ENCODE data around the gene UBE2Q1.

UBE2Q1 gene

DNA sequence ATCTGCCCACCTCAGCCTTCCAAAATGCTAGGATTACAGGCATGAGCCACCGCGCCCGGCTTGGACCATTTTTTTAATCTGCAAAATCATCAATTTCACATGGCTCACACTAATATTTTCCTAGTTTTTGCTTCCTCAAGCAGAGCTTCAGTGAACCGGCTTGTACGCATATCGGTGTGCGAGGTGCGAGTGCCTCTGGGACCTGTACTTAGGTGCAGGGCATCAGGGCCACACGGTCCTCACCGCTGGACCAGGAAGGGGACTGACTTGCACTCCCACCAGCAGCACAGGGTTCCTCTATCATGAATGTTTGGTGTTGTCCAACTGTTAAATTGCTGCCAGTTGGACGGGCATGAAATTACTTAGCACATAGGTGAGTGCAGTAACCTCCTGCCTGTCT is 40.8 kb downstream of the UBE2Q1 start:
- Histone ChIP-seq H3K4me1 (no peaks in the 10 kb centered on the region), H3K9me3 (no peaks in the 10 kb centered on the region), H3K4me3 (ENCODE audit: low read depth, low read length) (no peak overlapping the region), H3K36me3 (no peaks in the 10 kb centered on the region), H3K27me3 (no peaks in the 10 kb centered on the region; the same call in 1 of the 2 replicates)
- DNase-seq: no peak
- TF ChIP-seq, protein P1, sequence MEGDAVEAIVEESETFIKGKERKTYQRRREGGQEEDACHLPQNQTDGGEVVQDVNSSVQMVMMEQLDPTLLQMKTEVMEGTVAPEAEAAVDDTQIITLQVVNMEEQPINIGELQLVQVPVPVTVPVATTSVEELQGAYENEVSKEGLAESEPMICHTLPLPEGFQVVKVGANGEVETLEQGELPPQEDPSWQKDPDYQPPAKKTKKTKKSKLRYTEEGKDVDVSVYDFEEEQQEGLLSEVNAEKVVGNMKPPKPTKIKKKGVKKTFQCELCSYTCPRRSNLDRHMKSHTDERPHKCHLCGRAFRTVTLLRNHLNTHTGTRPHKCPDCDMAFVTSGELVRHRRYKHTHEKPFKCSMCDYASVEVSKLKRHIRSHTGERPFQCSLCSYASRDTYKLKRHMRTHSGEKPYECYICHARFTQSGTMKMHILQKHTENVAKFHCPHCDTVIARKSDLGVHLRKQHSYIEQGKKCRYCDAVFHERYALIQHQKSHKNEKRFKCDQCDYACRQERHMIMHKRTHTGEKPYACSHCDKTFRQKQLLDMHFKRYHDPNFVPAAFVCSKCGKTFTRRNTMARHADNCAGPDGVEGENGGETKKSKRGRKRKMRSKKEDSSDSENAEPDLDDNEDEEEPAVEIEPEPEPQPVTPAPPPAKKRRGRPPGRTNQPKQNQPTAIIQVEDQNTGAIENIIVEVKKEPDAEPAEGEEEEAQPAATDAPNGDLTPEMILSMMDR (IDR thresholded peaks at IDR 0.05; ENCODE audit: low read depth, low read length): no peak

DNA sequence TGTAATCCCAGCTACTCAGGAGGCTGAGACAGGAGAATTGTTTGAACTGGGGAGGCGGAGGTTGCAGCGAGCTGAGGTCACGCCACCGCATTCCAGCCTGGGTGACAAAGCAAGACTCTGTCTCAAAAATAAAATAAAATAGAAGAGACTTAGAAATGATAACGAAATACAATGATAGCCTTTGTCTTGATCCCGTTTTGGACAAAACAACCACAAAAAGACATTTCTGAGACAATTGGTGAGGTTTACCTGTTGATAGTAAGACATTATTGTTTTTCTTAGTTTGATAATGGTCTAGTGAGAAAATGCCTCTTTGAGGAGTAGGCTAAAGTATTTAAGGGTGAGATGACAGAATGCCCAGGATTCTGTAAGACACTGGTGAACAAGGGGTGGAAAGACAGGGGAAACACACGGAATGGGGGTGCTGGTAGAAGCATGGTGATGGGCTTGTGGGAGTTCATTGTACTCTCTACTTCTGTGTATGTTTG is 44.4 kb downstream of the UBE2Q1 start:
- TF ChIP-seq, protein P1 (IDR thresholded peaks at IDR 0.05; ENCODE audit: low read depth, low read length): no peak
- Histone ChIP-seq H3K27me3 (peaks cover 14% of the 10 kb centered on the region), H3K4me3 (ENCODE audit: low read depth, low read length) (no peak overlapping the region), H3K36me3 (no peaks in the 10 kb centered on the region), H3K4me1 (no peaks in the 10 kb centered on the region), H3K9me3 (no peaks in the 10 kb centered on the region)
- no peak for DNase-seq

DNA sequence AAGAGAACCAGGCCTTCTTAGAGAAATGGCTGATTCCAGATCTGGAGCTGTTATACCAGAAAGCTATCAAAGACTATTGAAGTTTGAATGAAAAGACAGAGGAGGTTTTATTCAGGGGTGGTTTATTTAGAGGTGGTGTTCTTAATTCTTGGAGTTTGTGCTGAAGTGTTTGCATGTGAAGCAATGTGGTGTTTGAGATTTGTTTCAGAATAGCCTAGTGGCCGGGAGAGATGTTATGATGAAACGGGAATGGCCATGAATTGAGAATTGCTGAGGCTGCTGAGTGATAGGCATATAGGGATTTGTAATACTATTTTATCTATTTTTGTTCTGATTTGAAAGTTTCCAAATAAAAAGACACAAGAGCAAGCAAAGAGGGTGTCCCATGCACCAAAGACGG is 45.7 kb downstream of the UBE2Q1 start:
- Histone ChIP-seq H3K27me3 (peaks cover 24% of the 10 kb centered on the region), H3K36me3 (no peaks in the 10 kb centered on the region), H3K4me3 (ENCODE audit: low read depth, low read length) (no peak overlapping the region), H3K4me1 (no peaks in the 10 kb centered on the region), H3K9me3 (no peaks in the 10 kb centered on the region)
- no peak for DNase-seq
- TF ChIP-seq, protein P1 (IDR thresholded peaks at IDR 0.05; ENCODE audit: low read depth, low read length): no peak

DNA sequence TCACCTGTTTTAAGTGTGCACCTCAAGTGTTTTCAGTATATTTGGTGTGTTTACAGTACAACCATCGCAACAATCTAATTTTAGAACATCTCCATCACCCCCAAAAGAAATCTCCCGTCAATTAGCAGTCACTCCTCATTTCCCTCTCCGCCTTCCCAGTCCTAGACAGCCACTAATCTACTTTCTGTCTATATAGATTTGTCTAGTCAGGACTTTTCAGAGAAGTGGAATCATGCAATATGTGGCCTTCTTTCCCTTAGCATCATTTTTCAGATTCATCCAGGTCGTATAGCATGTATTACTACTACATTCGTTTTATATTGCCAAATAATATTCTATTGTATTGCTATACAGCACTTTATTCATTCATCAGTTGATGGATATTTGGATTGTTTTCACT is 54.6 kb downstream of the UBE2Q1 start:
- Histone ChIP-seq H3K9me3 (peaks cover 12% of the 10 kb centered on the region), H3K27me3 (peaks cover 82% of the 10 kb centered on the region), H3K4me1 (no peaks in the 10 kb centered on the region), H3K36me3 (no peaks in the 10 kb centered on the region), H3K4me3 (ENCODE audit: low read depth, low read length) (no peak overlapping the region)
- no peak for DNase-seq
- TF ChIP-seq, protein P1 (IDR thresholded peaks at IDR 0.05; ENCODE audit: low read depth, low read length): no peak

DNA sequence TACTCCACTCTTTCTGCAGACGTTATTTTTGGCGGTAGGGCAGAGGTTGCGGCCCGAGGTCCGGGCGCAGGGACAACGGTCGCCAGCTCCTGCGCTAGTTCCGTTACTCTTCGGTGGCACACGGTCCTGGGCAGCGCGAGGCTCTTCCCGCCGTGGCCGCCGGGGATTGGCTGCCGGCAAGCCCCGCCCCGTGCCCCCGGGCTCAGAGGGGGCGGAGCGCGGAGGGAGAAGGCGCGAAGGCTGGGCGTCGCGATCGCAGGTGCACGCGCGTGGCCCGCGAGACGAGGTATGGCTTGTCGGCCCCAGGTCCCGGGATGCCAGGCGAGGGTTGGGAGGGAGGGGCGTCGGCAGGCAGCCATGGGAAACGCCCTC is 55.7 kb downstream of the UBE2Q1 start:
- no peak overlapping the region for H3K4me3 ChIP-seq (ENCODE audit: low read depth, low read length)
- H3K27me3 ChIP-seq: peaks cover 73% of the 10 kb centered on the region
- H3K36me3 ChIP-seq: no peaks in the 10 kb centered on the region
- no peak for DNase-seq
- TF ChIP-seq, protein P1 (IDR thresholded peaks at IDR 0.05; ENCODE audit: low read depth, low read length): no peak
- H3K4me1 ChIP-seq: no peaks in the 10 kb centered on the region
- peaks cover 12% of the 10 kb centered on the region for H3K9me3 ChIP-seq

DNA sequence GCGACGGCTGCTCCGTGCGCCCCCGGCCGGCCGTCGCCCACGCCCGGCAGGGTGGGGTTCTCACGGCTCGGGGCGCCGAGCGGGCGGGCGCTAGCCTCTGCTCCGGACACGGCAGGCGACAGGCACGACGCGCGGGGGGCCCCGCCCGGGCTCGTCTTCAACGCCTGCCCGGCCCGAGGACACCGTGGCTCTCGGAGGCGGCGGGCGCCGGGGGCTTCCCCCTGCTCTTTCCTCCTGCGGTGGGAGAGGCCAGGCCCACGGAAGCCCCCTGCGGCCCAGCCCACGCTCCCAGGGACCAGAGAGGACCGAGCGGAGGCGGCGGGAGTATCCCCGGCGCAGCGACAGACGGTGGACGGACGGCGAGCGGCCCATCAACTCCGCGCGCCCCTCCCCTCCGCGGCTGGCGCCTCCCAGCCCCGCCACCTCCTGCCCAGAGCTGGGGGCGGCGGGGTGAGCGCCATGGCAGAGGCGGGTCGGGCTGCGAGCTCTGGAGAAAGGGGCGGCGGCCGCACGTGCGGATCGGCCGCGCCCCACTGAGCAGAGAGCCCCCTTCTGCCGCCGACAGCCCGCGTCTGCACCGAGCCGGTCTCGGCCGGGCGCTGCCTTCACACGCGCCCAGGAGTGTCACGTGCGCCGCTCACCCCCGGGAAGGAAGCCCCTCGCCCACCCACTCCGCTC is 56.3 kb downstream of the UBE2Q1 start, which contains the start of the genes SHE and TDRD10:
TSS of gene SHE (minus strand) at position 347 of the 678 bp plus-strand sequence. CDS start 386 bp downstream, outside the sequence.
TSS of gene TDRD10 (plus strand) at position 154 of the 678 bp plus-strand sequence. CDS start 4,685 bp downstream, outside the sequence.
- H3K4me1 ChIP-seq: no peaks in the 10 kb centered on the region
- no peak for DNase-seq
- no peak within 1 kb of the TSS for H3K4me3 ChIP-seq (ENCODE audit: low read depth, low read length)
- TF ChIP-seq, protein P1 (IDR thresholded peaks at IDR 0.05; ENCODE audit: low read depth, low read length): no peak
- no peaks in the 10 kb centered on the region for H3K36me3 ChIP-seq
- H3K27me3 ChIP-seq: peaks cover 68% of the 10 kb centered on the region
- H3K9me3 ChIP-seq: peaks cover 12% of the 10 kb centered on the region
